ENCODE data around the gene KIF19.

DNA sequence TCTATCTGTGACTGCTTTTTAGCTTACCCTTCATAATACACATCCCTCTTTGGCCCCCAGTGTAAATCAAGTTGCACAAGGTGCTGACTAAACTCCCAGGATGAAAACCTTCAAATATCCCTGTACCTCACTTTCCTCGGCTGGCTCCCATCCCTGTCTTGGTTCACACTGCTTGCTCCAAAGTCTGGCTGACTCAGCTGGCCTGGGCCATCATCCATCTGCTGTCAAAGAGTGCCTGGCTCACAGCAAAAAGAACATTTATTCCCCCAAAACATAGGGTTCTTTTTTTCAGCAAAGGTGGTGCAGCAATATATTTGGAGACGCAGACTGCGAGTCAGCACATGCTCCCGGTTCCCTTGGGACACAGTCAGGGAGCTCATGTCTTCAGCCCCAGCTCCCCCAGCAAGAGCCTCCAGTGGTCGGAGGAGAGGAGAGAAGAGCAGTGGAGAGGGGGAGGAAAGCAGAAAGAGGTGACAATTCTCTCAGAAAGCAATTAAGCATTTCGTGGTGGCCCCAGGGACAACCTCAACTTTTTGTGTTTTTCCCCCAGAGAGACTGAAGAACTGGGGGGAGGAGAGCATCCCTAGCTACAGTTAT lies 67.4 kb downstream of the KIF19 start:
- TF ChIP-seq, protein P1, sequence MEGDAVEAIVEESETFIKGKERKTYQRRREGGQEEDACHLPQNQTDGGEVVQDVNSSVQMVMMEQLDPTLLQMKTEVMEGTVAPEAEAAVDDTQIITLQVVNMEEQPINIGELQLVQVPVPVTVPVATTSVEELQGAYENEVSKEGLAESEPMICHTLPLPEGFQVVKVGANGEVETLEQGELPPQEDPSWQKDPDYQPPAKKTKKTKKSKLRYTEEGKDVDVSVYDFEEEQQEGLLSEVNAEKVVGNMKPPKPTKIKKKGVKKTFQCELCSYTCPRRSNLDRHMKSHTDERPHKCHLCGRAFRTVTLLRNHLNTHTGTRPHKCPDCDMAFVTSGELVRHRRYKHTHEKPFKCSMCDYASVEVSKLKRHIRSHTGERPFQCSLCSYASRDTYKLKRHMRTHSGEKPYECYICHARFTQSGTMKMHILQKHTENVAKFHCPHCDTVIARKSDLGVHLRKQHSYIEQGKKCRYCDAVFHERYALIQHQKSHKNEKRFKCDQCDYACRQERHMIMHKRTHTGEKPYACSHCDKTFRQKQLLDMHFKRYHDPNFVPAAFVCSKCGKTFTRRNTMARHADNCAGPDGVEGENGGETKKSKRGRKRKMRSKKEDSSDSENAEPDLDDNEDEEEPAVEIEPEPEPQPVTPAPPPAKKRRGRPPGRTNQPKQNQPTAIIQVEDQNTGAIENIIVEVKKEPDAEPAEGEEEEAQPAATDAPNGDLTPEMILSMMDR (IDR thresholded peaks at IDR 0.05; ENCODE audit: poor library complexity) = no peak
- TF ChIP-seq EZH2 (IDR thresholded peaks at IDR 0.05; ENCODE audit: borderline replicate concordance) (no peak), EZH2phosphoT487 (IDR thresholded peaks at IDR 0.05; ENCODE audit: low read depth, severe bottlenecking, unreplicated experiment) (no peak)
